SK-N-SH treated with all-trans-retinoic acid at 6 μM for 48 hours (cell line): ENCODE data around the gene NYAP2.

Source experiments
- BACH2 ChIP-seq: fragments of 250-450 bp; sonication (Bioruptor Pico); IDR thresholded peaks from 2 replicates; pipeline ENCODE4 v1.9.0; 2021; ENCODE audit warnings: mild to moderate bottlenecking, borderline replicate concordance
- OSR1 ChIP-seq: fragments of 250-450 bp; sonication (Bioruptor Pico); IDR thresholded peaks from 2 replicates; pipeline ENCODE4 v1.8.0; 2022; ENCODE audit warnings: moderate library complexity, mild to moderate bottlenecking, inconsistent platforms
- RARB ChIP-seq: fragments of 250-450 bp; sonication (Bioruptor Pico); IDR thresholded peaks from 2 replicates; pipeline ENCODE4 v1.8.0; 2021; ENCODE audit warnings: mild to moderate bottlenecking, moderate library complexity
- TCF4 ChIP-seq: fragments of 250-450 bp; sonication (Bioruptor Pico); IDR thresholded peaks from 2 replicates; pipeline ENCODE4 v1.8.0; 2021; ENCODE audit warnings: mild to moderate bottlenecking, moderate library complexity, borderline replicate concordance
- ZFP3 ChIP-seq: fragments of 250-450 bp; sonication (Bioruptor Pico); IDR thresholded peaks from 2 replicates; pipeline ENCODE4 v1.5.0; 2020; ENCODE audit warnings: mild to moderate bottlenecking, moderate library complexity
- ZNF565 ChIP-seq: fragments of 450-650 bp; formaldehyde crosslinking; conservative IDR thresholded peaks from 2 replicates; pipeline ENCODE4 v1.5.0; 2020; ENCODE audit warnings: low read depth, mild to moderate bottlenecking, moderate library complexity
- TF ChIP-seq, protein P1 (sequence below): fragments of 250-450 bp; sonication (Bioruptor Pico); IDR thresholded peaks from 2 replicates; pipeline ENCODE4 v1.8.0; 2020; ENCODE audit warnings: mild to moderate bottlenecking, moderate library complexity, borderline replicate concordance
- TF ChIP-seq, protein P2 (sequence below): fragments of 250-450 bp; sonication (Bioruptor Pico); IDR thresholded peaks from 2 replicates; pipeline ENCODE4 v1.8.0; 2021; ENCODE audit warnings: low read depth, mild to moderate bottlenecking, moderate library complexity, borderline replicate concordance

- TF ChIP-seq, protein P1, sequence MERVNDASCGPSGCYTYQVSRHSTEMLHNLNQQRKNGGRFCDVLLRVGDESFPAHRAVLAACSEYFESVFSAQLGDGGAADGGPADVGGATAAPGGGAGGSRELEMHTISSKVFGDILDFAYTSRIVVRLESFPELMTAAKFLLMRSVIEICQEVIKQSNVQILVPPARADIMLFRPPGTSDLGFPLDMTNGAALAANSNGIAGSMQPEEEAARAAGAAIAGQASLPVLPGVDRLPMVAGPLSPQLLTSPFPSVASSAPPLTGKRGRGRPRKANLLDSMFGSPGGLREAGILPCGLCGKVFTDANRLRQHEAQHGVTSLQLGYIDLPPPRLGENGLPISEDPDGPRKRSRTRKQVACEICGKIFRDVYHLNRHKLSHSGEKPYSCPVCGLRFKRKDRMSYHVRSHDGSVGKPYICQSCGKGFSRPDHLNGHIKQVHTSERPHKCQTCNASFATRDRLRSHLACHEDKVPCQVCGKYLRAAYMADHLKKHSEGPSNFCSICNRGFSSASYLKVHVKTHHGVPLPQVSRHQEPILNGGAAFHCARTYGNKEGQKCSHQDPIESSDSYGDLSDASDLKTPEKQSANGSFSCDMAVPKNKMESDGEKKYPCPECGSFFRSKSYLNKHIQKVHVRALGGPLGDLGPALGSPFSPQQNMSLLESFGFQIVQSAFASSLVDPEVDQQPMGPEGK (CRISPR knock-in tag) = no peak
- TF ChIP-seq, protein P2, sequence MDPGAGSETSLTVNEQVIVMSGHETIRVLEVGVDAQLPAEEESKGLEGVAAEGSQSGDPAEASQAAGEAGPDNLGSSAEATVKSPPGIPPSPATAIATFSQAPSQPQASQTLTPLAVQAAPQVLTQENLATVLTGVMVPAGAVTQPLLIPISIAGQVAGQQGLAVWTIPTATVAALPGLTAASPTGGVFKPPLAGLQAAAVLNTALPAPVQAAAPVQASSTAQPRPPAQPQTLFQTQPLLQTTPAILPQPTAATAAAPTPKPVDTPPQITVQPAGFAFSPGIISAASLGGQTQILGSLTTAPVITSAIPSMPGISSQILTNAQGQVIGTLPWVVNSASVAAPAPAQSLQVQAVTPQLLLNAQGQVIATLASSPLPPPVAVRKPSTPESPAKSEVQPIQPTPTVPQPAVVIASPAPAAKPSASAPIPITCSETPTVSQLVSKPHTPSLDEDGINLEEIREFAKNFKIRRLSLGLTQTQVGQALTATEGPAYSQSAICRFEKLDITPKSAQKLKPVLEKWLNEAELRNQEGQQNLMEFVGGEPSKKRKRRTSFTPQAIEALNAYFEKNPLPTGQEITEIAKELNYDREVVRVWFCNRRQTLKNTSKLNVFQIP (CRISPR knock-in tag) = no peak
- TF ChIP-seq ZFP3 (CRISPR knock-in tag) (no peak), RARB (CRISPR knock-in tag) (no peak), BACH2 (CRISPR knock-in tag) (no peak), OSR1 (CRISPR knock-in tag) (no peak), ZNF565 (CRISPR knock-in tag) (no peak), TCF4 (CRISPR knock-in tag) (no peak)
Observed at GRCh38 chr2:225566798-225567197, 167.3 kb downstream of the NYAP2 start.
